Activated T-helper 2 cell treated with anti-CD3 and anti-CD28 coated beads, Interferon-gamma antibody, Interleukin-2, Interleukin-4, amounts not matched to agents 10 μg/mL and 5 μg/mL and 100 μg/mL, durations not matched to agents 14 hours and 24 hours and 36 hours (primary cell): ENCODE results near the gene ZCCHC14. TPM values are rescaled to one million over a fixed set of nuclear protein-coding genes. Genes with fewer than 3 reads are reported as not detected.
"Not testable (repeated sequence)": the region's sequence is repeated elsewhere in the genome, so short reads cannot be mapped to it uniquely, and the experiment has no call there.

Experiments used
- DNase-seq: peaks from one replicate; pipeline ENCODE4 v3.0.0; 2021; ENCODE audit warnings: low spot score
- H3K27ac Mint-ChIP-seq: one replicate; pipeline ENCODE4 v1.8.0; 2021; ENCODE audit warnings: mixed read lengths
- H3K27me3 Mint-ChIP-seq: one replicate; pipeline ENCODE4 v1.8.0; 2021; ENCODE audit warnings: low read depth, mixed read lengths
- H3K36me3 Mint-ChIP-seq: one replicate; pipeline ENCODE4 v1.8.0; 2021; ENCODE audit warnings: low read depth, mixed read lengths
- H3K4me1 Mint-ChIP-seq: one replicate; pipeline ENCODE4 v1.8.0; 2021; ENCODE audit warnings: low read depth, mixed read lengths
- H3K4me3 Mint-ChIP-seq: one replicate; pipeline ENCODE4 v1.8.0; 2021; ENCODE audit warnings: low read depth, mild to moderate bottlenecking, moderate library complexity, mixed read lengths
- H3K9me3 Mint-ChIP-seq: one replicate; pipeline ENCODE4 v1.8.0; 2021; ENCODE audit warnings: mixed read lengths
- intact Hi-C: fragments of 100-400 bp; cut with micrococcal nuclease; formaldehyde crosslinking; loops from one replicate; pipeline ENCODE4 v1.15.1; 2023
- total RNA-seq: library from RNA; stranded (reverse); gene quantifications from 2 replicates; pipeline ENCODE4 v1.2.3, GENCODE V29; 2022

The ZCCHC14 gene
- total RNA-seq, 1 donor from 2014 or later, result 8.0 TPM

- H3K4me1 Mint-ChIP-seq, result peaks cover 55% of the 10 kb centered on the region
- no peak for DNase-seq
- peak overlapping the region; percentile 72 for H3K27ac Mint-ChIP-seq
- H3K9me3 Mint-ChIP-seq, result no peaks in the 10 kb centered on the region
- H3K36me3 Mint-ChIP-seq, result peaks cover 11% of the 10 kb centered on the region
- peak overlapping the region; percentile 21 for H3K4me3 Mint-ChIP-seq
- no peaks in the 10 kb centered on the region for H3K27me3 Mint-ChIP-seq
- intact Hi-C loops, result loop anchor here (5.0 to 10.0 kb wide), 4 partner anchors 386 to 1063 kb away; partner anchors contain the start of genes MTHFSD and ZFPM1
Measured at GRCh38 chr16:87389245-87389644, 103.6 kb downstream of the ZCCHC14 start.

- peak overlapping the region; percentile 88 for H3K27ac Mint-ChIP-seq
- peaks cover 8% of the 10 kb centered on the region for H3K36me3 Mint-ChIP-seq
- H3K4me3 Mint-ChIP-seq, result peak overlapping the region; percentile 13
- intact Hi-C loops, result loop anchor here (5.0 to 10.0 kb wide), 4 partner anchors 386 to 1064 kb away; partner anchors contain the start of genes MTHFSD and ZFPM1
- no peaks in the 10 kb centered on the region for H3K9me3 Mint-ChIP-seq
- no peaks in the 10 kb centered on the region for H3K27me3 Mint-ChIP-seq
- no peak for DNase-seq
- H3K4me1 Mint-ChIP-seq, result peaks cover 52% of the 10 kb centered on the region
Measured at GRCh38 chr16:87388818-87389134, 104.0 kb downstream of the ZCCHC14 start.

GRCh38 chr16:87387942-87388817, 104.6 kb downstream of the ZCCHC14 start:
- H3K9me3 Mint-ChIP-seq, result no peaks in the 10 kb centered on the region
- peak overlapping the region; percentile 13 for H3K4me3 Mint-ChIP-seq
- peaks cover 46% of the 10 kb centered on the region for H3K4me1 Mint-ChIP-seq

GRCh38 chr16:87384875-87385167, 108.0 kb downstream of the ZCCHC14 start:
- not testable (repeated sequence) for H3K27me3 Mint-ChIP-seq, DNase-seq, H3K36me3 Mint-ChIP-seq, H3K9me3 Mint-ChIP-seq
- H3K4me1 Mint-ChIP-seq, result peaks cover 60% of the 10 kb centered on the region
- intact Hi-C loops, result loop anchor here (1.0 to 10.0 kb wide), 5 partner anchors 7 to 1067 kb away; partner anchors contain the start of genes MAP1LC3B, MTHFSD and ZFPM1
- peak overlapping the region; percentile 86 for H3K4me3 Mint-ChIP-seq
- H3K27ac Mint-ChIP-seq, result peak overlapping the region; percentile 95

More at GRCh38 chr16:87387942-87388817, 104.6 kb downstream of the ZCCHC14 start:
- DNase-seq, result peak; percentile 89
- intact Hi-C loops, result loop anchor here (5.0 to 10.0 kb wide), 4 partner anchors 387 to 1064 kb away; partner anchors contain the start of genes MTHFSD and ZFPM1
- peaks cover 2% of the 10 kb centered on the region for H3K36me3 Mint-ChIP-seq
- peak overlapping the region; percentile 88 for H3K27ac Mint-ChIP-seq
- H3K27me3 Mint-ChIP-seq, result no peaks in the 10 kb centered on the region

GRCh38 chr16:87384162-87384874, 108.5 kb downstream of the ZCCHC14 start:
- peak overlapping the region; percentile 86 for H3K4me3 Mint-ChIP-seq
- no peaks in the 10 kb centered on the region for H3K9me3 Mint-ChIP-seq
- H3K36me3 Mint-ChIP-seq, result peaks cover 10% of the 10 kb centered on the region
- H3K4me1 Mint-ChIP-seq, result peaks cover 56% of the 10 kb centered on the region
- H3K27me3 Mint-ChIP-seq, result no peaks in the 10 kb centered on the region
- no peak for DNase-seq
- H3K27ac Mint-ChIP-seq, result peak overlapping the region; percentile 95
- intact Hi-C loops, result loop anchor here (1.0 to 10.0 kb wide), 4 partner anchors 8 to 830 kb away; partner anchors contain the start of genes MAP1LC3B and MTHFSD

GRCh38 chr16:87383505-87384161, 109.2 kb downstream of the ZCCHC14 start, which contains the start of gene FBXO31:
FBXO31 (minus strand) TSS chr16:87383776; CDS start chr16:87383744, 32 bp downstream.
- intact Hi-C loops, result loop anchor here (1.0 to 10.0 kb wide), 4 partner anchors 9 to 829 kb away; partner anchors contain the start of genes MAP1LC3B and MTHFSD
- Mint-ChIP-seq H3K27me3 (no peaks in the 10 kb centered on the region), H3K9me3 (no peaks in the 10 kb centered on the region), H3K36me3 (peaks cover 14% of the 10 kb centered on the region), H3K4me1 (peaks cover 55% of the 10 kb centered on the region), H3K27ac (peak within 1 kb of the TSS; percentile 95), H3K4me3 (peak within 1 kb of the TSS; percentile 87)
- DNase-seq, result peak; percentile 86

- Mint-ChIP-seq H3K27ac (peak overlapping the region; percentile 86), H3K27me3 (no peaks in the 10 kb centered on the region), H3K4me3 (peak overlapping the region; percentile 87), H3K4me1 (peaks cover 41% of the 10 kb centered on the region), H3K9me3 (no peaks in the 10 kb centered on the region), H3K36me3 (peaks cover 23% of the 10 kb centered on the region)
- intact Hi-C loops, result loop anchor here (1.0 to 10.0 kb wide), 4 partner anchors 65 to 827 kb away; partner anchors contain the start of genes C16orf95 and MTHFSD
- DNase-seq, result no peak
Measured at GRCh38 chr16:87382023-87382785, 110.6 kb downstream of the ZCCHC14 start.

GRCh38 chr16:87380881-87381280, 111.9 kb downstream of the ZCCHC14 start:
- H3K27me3 Mint-ChIP-seq, result no peaks in the 10 kb centered on the region
- peaks cover 32% of the 10 kb centered on the region for H3K36me3 Mint-ChIP-seq
- H3K9me3 Mint-ChIP-seq, result no peaks in the 10 kb centered on the region
- intact Hi-C loops, result loop anchor here (10.0 kb wide), 3 partner anchors 394 to 826 kb away; partner anchors contain the start of gene MTHFSD
- peak overlapping the region; percentile 84 for H3K27ac Mint-ChIP-seq
- peaks cover 39% of the 10 kb centered on the region for H3K4me1 Mint-ChIP-seq
- DNase-seq, result no peak
- H3K4me3 Mint-ChIP-seq, result peak overlapping the region; percentile 87

GRCh38 chr16:87380403-87380802, 112.4 kb downstream of the ZCCHC14 start:
- Mint-ChIP-seq H3K36me3 (peaks cover 36% of the 10 kb centered on the region), H3K9me3 (no peaks in the 10 kb centered on the region), H3K27me3 (no peaks in the 10 kb centered on the region), H3K4me1 (peaks cover 41% of the 10 kb centered on the region), H3K27ac (peak overlapping the region; percentile 84), H3K4me3 (no peak overlapping the region)
- intact Hi-C loops, result loop anchor here (10.0 kb wide), 3 partner anchors 394 to 826 kb away; partner anchors contain the start of gene MTHFSD
- no peak for DNase-seq

GRCh38 chr16:87379312-87379752, 113.5 kb downstream of the ZCCHC14 start:
- peaks cover 37% of the 10 kb centered on the region for H3K36me3 Mint-ChIP-seq
- H3K27ac Mint-ChIP-seq, intact Hi-C loops, DNase-seq, H3K9me3 Mint-ChIP-seq, H3K4me3 Mint-ChIP-seq, H3K27me3 Mint-ChIP-seq: not testable (repeated sequence)
- peaks cover 36% of the 10 kb centered on the region for H3K4me1 Mint-ChIP-seq

- intact Hi-C loops, result no loop called here
Measured at GRCh38 chr16:87376660-87377059, 116.2 kb downstream of the ZCCHC14 start.

More at GRCh38 chr16:87376660-87377059, 116.2 kb downstream of the ZCCHC14 start:
- Mint-ChIP-seq H3K36me3 (peaks cover 41% of the 10 kb centered on the region), H3K4me1 (peaks cover 29% of the 10 kb centered on the region), H3K27ac (no peak overlapping the region), H3K9me3 (no peaks in the 10 kb centered on the region), H3K4me3 (no peak overlapping the region), H3K27me3 (no peaks in the 10 kb centered on the region)
- no peak for DNase-seq
